ENCODE results near the gene SSH2. TPM values are rescaled to one million over a fixed set of nuclear protein-coding genes. Genes with fewer than 3 reads are reported as not detected.

SSH2 gene
- total RNA-seq, 1 donor from 2014 or later = 39.1 TPM

GRCh38 chr17:29579866-29580771 lies 349.9 kb downstream of the SSH2 start:
- DNase-seq (ENCODE audit: low spot score) = no peak

GRCh38 chr17:29578626-29579485 lies 351.2 kb downstream of the SSH2 start:
- no peak for DNase-seq (ENCODE audit: low spot score)

GRCh38 chr17:29577385-29578211 lies 352.4 kb downstream of the SSH2 start:
- DNase-seq (ENCODE audit: low spot score) = no peak

GRCh38 chr17:29577001-29577370 lies 353.0 kb downstream of the SSH2 start:
- DNase-seq (ENCODE audit: low spot score) = no peak

GRCh38 chr17:29576214-29577000 lies 353.6 kb downstream of the SSH2 start:
- DNase-seq (ENCODE audit: low spot score) = no peak

Other genes with a start within 250 kb of the SSH2 start
- not detected for gene EFCAB5, start 11.4 kb upstream of the SSH2 start, total RNA-seq
- gene NSRP1, start 186.6 kb upstream of the SSH2 start, total RNA-seq = 37.1 TPM

Measured in mesenteric fat pad (tissue), 1 donor.